D721Med (cell line): ENCODE results near the gene BUD31.
"Not testable (repeated sequence)": the region's sequence is repeated elsewhere in the genome, so short reads cannot be mapped to it uniquely, and the experiment has no call there.

Source experiments
- DNase-seq: peaks from one replicate; pipeline ENCODE4 v3.0.0; 2011; ENCODE audit warnings: low spot score; ENCODE audit not compliant: insufficient read length
- FAIRE-seq: peaks from 2 replicates; lab custom pipeline; 2011; peaks lifted over from hg19 to GRCh38; lab: Jason Lieb, UNC
- CTCF ChIP-seq: IDR thresholded peaks from 2 replicates; pipeline ENCODE4 v1.5.1; 2012; ENCODE audit warnings: mild to moderate bottlenecking, control low read depth; ENCODE audit not compliant: insufficient read depth; ENCODE audit errors: missing control alignments

Gene BUD31

GRCh38 chr7:99424932-99425730, 16.4 kb downstream of the BUD31 start:
- TF ChIP-seq CTCF: no peak
- DNase-seq: no peak
- FAIRE-seq: no peak

- DNase-seq: no peak
- FAIRE-seq: no peak
- TF ChIP-seq CTCF: no peak
These were observed 20.3 kb downstream of the BUD31 start for GRCh38 chr7:99428972-99429566.

GRCh38 chr7:99429756-99430155, 21.0 kb downstream of the BUD31 start:
- FAIRE-seq (no peak), DNase-seq (no peak)
- TF ChIP-seq CTCF: no peak

GRCh38 chr7:99431756-99432540, 23.2 kb downstream of the BUD31 start:
- FAIRE-seq: not testable (repeated sequence)

GRCh38 chr7:99433158-99433557, 24.4 kb downstream of the BUD31 start:
- no peak for TF ChIP-seq CTCF
- FAIRE-seq (no peak), DNase-seq (no peak)

More at GRCh38 chr7:99431756-99432540, 23.2 kb downstream of the BUD31 start:
- DNase-seq: not testable (repeated sequence)

GRCh38 chr7:99437946-99438572, 29.3 kb downstream of the BUD31 start:
- no peak for DNase-seq
- TF ChIP-seq CTCF: no peak
- FAIRE-seq: no peak
